ENCODE measurements around the gene CHI3L1.

DNA sequence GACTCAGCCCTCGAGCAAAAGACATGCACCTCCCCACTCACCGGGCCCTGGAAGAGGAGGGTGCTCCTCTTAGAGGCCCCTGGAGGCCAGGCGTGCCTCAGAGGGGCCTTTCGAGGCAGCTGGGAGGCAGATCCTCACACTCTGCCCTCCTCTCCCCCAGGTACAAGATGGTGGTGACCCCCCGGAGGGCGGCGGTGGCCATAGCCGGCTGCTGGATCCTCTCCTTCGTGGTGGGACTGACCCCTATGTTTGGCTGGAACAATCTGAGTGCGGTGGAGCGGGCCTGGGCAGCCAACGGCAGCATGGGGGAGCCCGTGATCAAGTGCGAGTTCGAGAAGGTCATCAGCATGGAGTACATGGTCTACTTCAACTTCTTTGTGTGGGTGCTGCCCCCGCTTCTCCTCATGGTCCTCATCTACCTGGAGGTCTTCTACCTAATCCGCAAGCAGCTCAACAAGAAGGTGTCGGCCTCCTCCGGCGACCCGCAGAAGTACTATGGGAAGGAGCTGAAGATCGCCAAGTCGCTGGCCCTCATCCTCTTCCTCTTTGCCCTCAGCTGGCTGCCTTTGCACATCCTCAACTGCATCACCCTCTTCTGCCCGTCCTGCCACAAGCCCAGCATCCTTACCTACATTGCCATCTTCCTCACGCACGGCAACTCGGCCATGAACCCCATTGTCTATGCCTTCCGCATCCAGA is 21.3 kb downstream of the CHI3L1 start:
- TF ChIP-seq, protein P1, sequence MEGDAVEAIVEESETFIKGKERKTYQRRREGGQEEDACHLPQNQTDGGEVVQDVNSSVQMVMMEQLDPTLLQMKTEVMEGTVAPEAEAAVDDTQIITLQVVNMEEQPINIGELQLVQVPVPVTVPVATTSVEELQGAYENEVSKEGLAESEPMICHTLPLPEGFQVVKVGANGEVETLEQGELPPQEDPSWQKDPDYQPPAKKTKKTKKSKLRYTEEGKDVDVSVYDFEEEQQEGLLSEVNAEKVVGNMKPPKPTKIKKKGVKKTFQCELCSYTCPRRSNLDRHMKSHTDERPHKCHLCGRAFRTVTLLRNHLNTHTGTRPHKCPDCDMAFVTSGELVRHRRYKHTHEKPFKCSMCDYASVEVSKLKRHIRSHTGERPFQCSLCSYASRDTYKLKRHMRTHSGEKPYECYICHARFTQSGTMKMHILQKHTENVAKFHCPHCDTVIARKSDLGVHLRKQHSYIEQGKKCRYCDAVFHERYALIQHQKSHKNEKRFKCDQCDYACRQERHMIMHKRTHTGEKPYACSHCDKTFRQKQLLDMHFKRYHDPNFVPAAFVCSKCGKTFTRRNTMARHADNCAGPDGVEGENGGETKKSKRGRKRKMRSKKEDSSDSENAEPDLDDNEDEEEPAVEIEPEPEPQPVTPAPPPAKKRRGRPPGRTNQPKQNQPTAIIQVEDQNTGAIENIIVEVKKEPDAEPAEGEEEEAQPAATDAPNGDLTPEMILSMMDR (IDR thresholded peaks at IDR 0.05; ENCODE audit: insufficient read depth, low read length, poor library complexity, severe bottlenecking): no peak
- no peak for TF ChIP-seq EZH2phosphoT487 (conservative IDR thresholded peaks at IDR 0.05; ENCODE audit: low read length)

All from SU-DHL-6 (cell line).